CD4-positive, alpha-beta T cell treated with Interleukin-15 for 4 hours (primary cell): ENCODE data around the gene ARHGEF25.
"Not testable (repeated sequence)": the region's sequence is repeated elsewhere in the genome, so short reads cannot be mapped to it uniquely, and the experiment has no call there.

Experiments used
- DNase-seq: peaks from one replicate; pipeline ENCODE4 v3.0.0-alpha.2; 2020; ENCODE audit warnings: low spot score

The ARHGEF25 gene

GRCh38 chr12:57638096-57638495 lies 26.9 kb downstream of the ARHGEF25 start:
- DNase-seq: no peak

GRCh38 chr12:57640175-57641042 lies 29.2 kb downstream of the ARHGEF25 start:
- DNase-seq: no peak

GRCh38 chr12:57641699-57642442 lies 30.6 kb downstream of the ARHGEF25 start:
- DNase-seq: no peak

DNA sequence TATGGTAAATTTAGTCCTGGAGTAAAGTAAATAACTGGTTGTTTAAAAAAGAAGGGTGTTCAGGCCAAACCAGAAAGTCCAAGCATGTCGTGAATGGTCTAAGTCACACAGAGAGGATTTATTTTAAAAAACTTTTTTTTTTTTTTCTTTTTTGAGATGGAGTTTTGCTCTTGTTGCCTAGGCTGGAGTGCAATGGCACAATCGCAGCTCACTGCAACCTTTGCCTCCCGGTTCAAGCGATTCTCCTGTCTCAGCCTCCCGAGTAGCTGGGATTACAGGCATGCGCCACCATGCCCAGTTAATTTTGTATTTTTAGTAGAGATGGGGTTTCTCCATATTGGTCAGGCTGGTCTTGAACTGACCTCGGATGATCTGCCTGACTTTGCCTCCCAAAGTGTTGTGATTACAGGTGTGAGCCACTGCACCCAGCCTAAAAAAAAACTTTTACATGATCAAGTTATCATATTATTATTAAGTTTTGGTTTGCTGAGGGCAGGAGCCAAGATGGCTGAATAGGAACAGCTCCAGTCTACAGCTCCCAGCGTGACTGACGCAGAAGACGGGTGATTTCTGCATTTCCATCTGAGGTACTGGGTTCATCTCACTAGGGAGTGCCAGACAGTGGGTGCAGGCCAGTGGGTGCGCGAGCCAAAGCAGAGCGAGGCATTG lies 34.9 kb downstream of the ARHGEF25 start:
- DNase-seq: not testable (repeated sequence)

- not testable (repeated sequence) for DNase-seq
These were observed 35.4 kb downstream of the ARHGEF25 start for GRCh38 chr12:57646659-57647049.

GRCh38 chr12:57654042-57654441 lies 42.8 kb downstream of the ARHGEF25 start:
- DNase-seq: no peak

GRCh38 chr12:57655541-57656240 lies 44.5 kb downstream of the ARHGEF25 start:
- DNase-seq: no peak

GRCh38 chr12:57656408-57656807 lies 45.2 kb downstream of the ARHGEF25 start:
- not testable (repeated sequence) for DNase-seq

- no peak for DNase-seq
These were observed 46.5 kb downstream of the ARHGEF25 start for GRCh38 chr12:57657744-57658143.

GRCh38 chr12:57658890-57659289 lies 47.7 kb downstream of the ARHGEF25 start:
- no peak for DNase-seq

GRCh38 chr12:57661376-57661775 lies 50.1 kb downstream of the ARHGEF25 start:
- DNase-seq: no peak

GRCh38 chr12:57665066-57665820 lies 54.0 kb downstream of the ARHGEF25 start:
- not testable (repeated sequence) for DNase-seq
